K562 (cell line): Measurements from ENCODE around the gene ZFAND2B.

ENCODE experiments used
- CTCF ChIP-seq, 3 experiments: IDR thresholded peaks in 2 of 3; conservative IDR thresholded peaks in 1 of 3; 2 replicates each; pipeline ENCODE4 v1.5.1; 2011 to 2012; ENCODE audit warnings: low read length in 3 of 3, mild to moderate bottlenecking in 3 of 3, control low read depth in 2 of 3, improper control_type of control experiment in 1 of 3, inconsistent platforms in 1 of 3, low read depth in 1 of 3, mixed read lengths in 1 of 3, moderate library complexity in 1 of 3; ENCODE audit not compliant: insufficient read depth in 2 of 3
- TF ChIP-seq, protein P1 (sequence below): fragments of 450-650 bp; IDR thresholded peaks from 2 replicates; pipeline ENCODE4 v1.6.1; 2016; ENCODE audit warnings: borderline replicate concordance

DNA sequence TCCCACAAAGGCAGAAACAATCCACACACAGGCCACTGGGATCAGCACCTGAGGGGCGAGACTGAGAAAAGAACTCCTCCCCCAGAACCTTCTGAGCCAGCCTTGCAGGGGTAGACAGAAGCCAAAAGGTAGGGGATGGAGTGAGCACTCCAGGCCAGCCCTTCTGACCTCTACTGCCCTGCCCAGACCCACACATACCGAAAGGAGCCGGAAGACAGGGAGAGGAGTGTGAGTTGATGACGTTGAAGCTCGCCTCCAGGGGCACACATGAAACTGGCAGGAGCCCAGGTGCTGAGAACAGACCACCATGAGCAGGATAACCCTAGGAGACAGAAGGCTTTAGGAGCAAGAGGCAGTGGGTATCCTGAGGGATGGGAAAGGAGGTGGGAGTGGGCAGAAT lies 38.6 kb upstream of the ZFAND2B start:
- no peak for TF ChIP-seq CTCF (IDR thresholded peaks at IDR 0.05 in 2 of 3, conservative IDR thresholded peaks at IDR 0.05 in 1 of 3; ENCODE audit: insufficient read depth in 2 of 3, low read depth in 1 of 3, low read length in 3 of 3)
- TF ChIP-seq, protein P1, sequence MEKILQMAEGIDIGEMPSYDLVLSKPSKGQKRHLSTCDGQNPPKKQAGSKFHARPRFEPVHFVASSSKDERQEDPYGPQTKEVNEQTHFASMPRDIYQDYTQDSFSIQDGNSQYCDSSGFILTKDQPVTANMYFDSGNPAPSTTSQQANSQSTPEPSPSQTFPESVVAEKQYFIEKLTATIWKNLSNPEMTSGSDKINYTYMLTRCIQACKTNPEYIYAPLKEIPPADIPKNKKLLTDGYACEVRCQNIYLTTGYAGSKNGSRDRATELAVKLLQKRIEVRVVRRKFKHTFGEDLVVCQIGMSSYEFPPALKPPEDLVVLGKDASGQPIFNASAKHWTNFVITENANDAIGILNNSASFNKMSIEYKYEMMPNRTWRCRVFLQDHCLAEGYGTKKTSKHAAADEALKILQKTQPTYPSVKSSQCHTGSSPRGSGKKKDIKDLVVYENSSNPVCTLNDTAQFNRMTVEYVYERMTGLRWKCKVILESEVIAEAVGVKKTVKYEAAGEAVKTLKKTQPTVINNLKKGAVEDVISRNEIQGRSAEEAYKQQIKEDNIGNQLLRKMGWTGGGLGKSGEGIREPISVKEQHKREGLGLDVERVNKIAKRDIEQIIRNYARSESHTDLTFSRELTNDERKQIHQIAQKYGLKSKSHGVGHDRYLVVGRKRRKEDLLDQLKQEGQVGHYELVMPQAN, result no peak
